GM12892 (cell line): ENCODE measurements around the gene TTC22.

ENCODE experiments used
- POLR2A ChIP-seq: IDR thresholded peaks from 2 replicates; pipeline ENCODE4 v1.6.1; 2011; ENCODE audit warnings: low read depth, low read length, control low read depth
- POLR2AphosphoS5 ChIP-seq: IDR thresholded peaks from 2 replicates; pipeline ENCODE4 v1.6.1; 2011; ENCODE audit warnings: low read depth, low read length, control low read depth
- TAF1 ChIP-seq: IDR thresholded peaks from 2 replicates; pipeline ENCODE4 v1.6.1; 2011; ENCODE audit warnings: low read depth, mild to moderate bottlenecking, control low read depth, low read length, borderline replicate concordance

GRCh38 chr1:54816951-54817350 lies 15.8 kb upstream of the TTC22 start:
- TF ChIP-seq POLR2AphosphoS5 (no peak), POLR2A (no peak), TAF1 (no peak)
